CD8-positive, alpha-beta memory T cell (primary cell): ENCODE measurements around the gene AFAP1L2. TPM values are rescaled to one million over a fixed set of nuclear protein-coding genes. Genes with fewer than 3 reads are reported as not detected.

ENCODE experiments used
- CTCF ChIA-PET: fragments of 350-600 bp; sonication (Branson Sonifier 250); formaldehyde crosslinking; loops from one replicate; lab custom pipeline; 2021; ENCODE audit warnings: antibody characterized with exemption; lab: Charles Lee
- POLR2A ChIA-PET: fragments of 350-600 bp; sonication (Branson Sonifier 250); formaldehyde crosslinking; loops from one replicate; lab custom pipeline; 2021; ENCODE audit warnings: antibody characterized with exemption; lab: Charles Lee
- DNase-seq, 5 donors: peaks; one replicate each; pipeline versions ENCODE4 v3.0.0 to v3.0.0-alpha.2; 2020 to 2022; ENCODE audit warnings: mixed read lengths in 1 of 5
- H3K27ac ChIP-seq: one replicate; pipeline ENCODE4 v1.7.0; 2013; ENCODE audit warnings: low read depth, mild to moderate bottlenecking, low read length, moderate library complexity
- H3K27me3 ChIP-seq: 2 replicates; pipeline ENCODE4 v1.7.0; 2013; ENCODE audit warnings: low read length, mild to moderate bottlenecking; ENCODE audit not compliant: insufficient read depth, poor library complexity, severe bottlenecking
- H3K36me3 ChIP-seq: 2 replicates; pipeline ENCODE4 v1.7.0; 2013; ENCODE audit warnings: mild to moderate bottlenecking, low read length, moderate library complexity; ENCODE audit not compliant: insufficient read depth
- H3K4me1 ChIP-seq: 2 replicates; pipeline ENCODE4 v1.7.0; 2013; ENCODE audit warnings: mild to moderate bottlenecking, low read length, moderate library complexity; ENCODE audit not compliant: insufficient read depth
- H3K4me3 ChIP-seq: 2 replicates; pipeline ENCODE4 v1.7.0; 2013; ENCODE audit warnings: mild to moderate bottlenecking, low read length
- H3K9me3 ChIP-seq: 2 replicates; pipeline ENCODE4 v1.7.0; 2013; ENCODE audit warnings: mild to moderate bottlenecking, low read length
- H3K27ac Mint-ChIP-seq, 8 donors: one replicate each; pipeline ENCODE4 v1.8.0; 2020 to 2021; ENCODE audit warnings: mixed read lengths in 8 of 8, mild to moderate bottlenecking in 6 of 8, inconsistent platforms in 3 of 8, moderate library complexity in 3 of 8
- H3K27me3 Mint-ChIP-seq, 2 donors: one replicate each; pipeline ENCODE4 v1.8.0; 2020 to 2021; ENCODE audit warnings: mixed read lengths in 2 of 2, mild to moderate bottlenecking in 1 of 2, moderate library complexity in 1 of 2
- H3K36me3 Mint-ChIP-seq, 3 donors: one replicate each; pipeline ENCODE4 v1.8.0; 2020 to 2021; ENCODE audit warnings: mixed read lengths in 3 of 3, inconsistent platforms in 1 of 3, mild to moderate bottlenecking in 1 of 3
- H3K4me1 Mint-ChIP-seq, 3 donors: one replicate each; pipeline ENCODE4 v1.8.0; 2020 to 2021; ENCODE audit warnings: mixed read lengths in 3 of 3, inconsistent platforms in 1 of 3, mild to moderate bottlenecking in 1 of 3
- H3K4me3 Mint-ChIP-seq, 7 donors: one replicate each; pipeline ENCODE4 v1.8.0; 2020 to 2021; ENCODE audit warnings: mixed read lengths in 7 of 7, mild to moderate bottlenecking in 6 of 7, moderate library complexity in 4 of 7, inconsistent platforms in 2 of 7
- H3K9me3 Mint-ChIP-seq, 5 donors: one replicate each; pipeline ENCODE4 v1.8.0; 2020 to 2022; ENCODE audit warnings: mixed read lengths in 5 of 5, mild to moderate bottlenecking in 3 of 5, moderate library complexity in 2 of 5, inconsistent platforms in 1 of 5
- polyA plus RNA-seq: library from polyadenylated mRNA; unstranded; fragments of 300-500 nt; fragmentation: Illumina TruSeq; gene quantifications from one replicate; pipeline ENCODE4 v1.2.3, GENCODE V29; 2021
- total RNA-seq, 2 experiments: library from RNA; stranded (reverse); gene quantifications; one replicate each; pipeline ENCODE4 v1.2.3, GENCODE V29; 2021

The AFAP1L2 gene
- total and polyA plus RNA-seq, 3 experiments from 2014 or later, result 1.6 to 2.9 (median 2.5) TPM

DNA sequence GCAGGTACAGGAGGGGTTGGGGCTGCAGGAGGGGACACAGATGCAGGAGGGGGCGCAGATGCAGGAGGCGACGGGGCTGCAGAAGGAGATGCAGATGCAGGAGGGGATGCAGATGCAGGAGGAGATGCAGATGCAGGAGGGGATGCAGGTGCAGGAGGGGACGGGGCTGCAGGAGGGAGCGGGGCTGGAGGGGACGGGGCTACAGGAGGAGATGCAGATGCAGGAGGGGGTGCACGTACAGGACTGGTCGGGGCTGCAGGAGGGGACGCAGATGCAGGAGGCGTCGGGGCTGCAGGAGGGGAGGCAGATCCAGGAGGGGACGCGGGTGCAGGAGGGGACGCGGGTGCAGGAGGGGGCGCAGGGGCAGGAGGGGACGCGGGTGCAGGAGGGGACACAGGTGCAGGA lies 98.8 kb downstream of the AFAP1L2 start:
- ChIA-PET CTCF (interaction anchor here (1.6 to 2.4 kb wide), 2 partner anchors 8 to 516 kb away, joined by 7 to 15 read pairs; partner anchors contain the start of gene FHIP2A), POLR2A (no interaction called here)
- Histone ChIP-seq H3K4me3 (no peak overlapping the region), H3K4me1 (peaks cover 6% of the 10 kb centered on the region), H3K27me3 (no peaks in the 10 kb centered on the region), H3K36me3 (no peaks in the 10 kb centered on the region), H3K27ac (no peak overlapping the region), H3K9me3 (no peaks in the 10 kb centered on the region)
- H3K36me3 Mint-ChIP-seq, result peaks cover 0 to 16% (median 0%) of the 10 kb centered on the region in 3 donors
- no peaks in the 10 kb centered on the region for H3K9me3 Mint-ChIP-seq
- no peak for DNase-seq
- H3K4me3 Mint-ChIP-seq, result peak overlapping the region in 5 of 7 donors; percentile 89 to 93 (median 91)
- H3K4me1 Mint-ChIP-seq, result peaks cover 10 to 13% (median 13%) of the 10 kb centered on the region in 3 donors
- no peak overlapping the region for H3K27ac Mint-ChIP-seq
- no peaks in the 10 kb centered on the region for H3K27me3 Mint-ChIP-seq

DNA sequence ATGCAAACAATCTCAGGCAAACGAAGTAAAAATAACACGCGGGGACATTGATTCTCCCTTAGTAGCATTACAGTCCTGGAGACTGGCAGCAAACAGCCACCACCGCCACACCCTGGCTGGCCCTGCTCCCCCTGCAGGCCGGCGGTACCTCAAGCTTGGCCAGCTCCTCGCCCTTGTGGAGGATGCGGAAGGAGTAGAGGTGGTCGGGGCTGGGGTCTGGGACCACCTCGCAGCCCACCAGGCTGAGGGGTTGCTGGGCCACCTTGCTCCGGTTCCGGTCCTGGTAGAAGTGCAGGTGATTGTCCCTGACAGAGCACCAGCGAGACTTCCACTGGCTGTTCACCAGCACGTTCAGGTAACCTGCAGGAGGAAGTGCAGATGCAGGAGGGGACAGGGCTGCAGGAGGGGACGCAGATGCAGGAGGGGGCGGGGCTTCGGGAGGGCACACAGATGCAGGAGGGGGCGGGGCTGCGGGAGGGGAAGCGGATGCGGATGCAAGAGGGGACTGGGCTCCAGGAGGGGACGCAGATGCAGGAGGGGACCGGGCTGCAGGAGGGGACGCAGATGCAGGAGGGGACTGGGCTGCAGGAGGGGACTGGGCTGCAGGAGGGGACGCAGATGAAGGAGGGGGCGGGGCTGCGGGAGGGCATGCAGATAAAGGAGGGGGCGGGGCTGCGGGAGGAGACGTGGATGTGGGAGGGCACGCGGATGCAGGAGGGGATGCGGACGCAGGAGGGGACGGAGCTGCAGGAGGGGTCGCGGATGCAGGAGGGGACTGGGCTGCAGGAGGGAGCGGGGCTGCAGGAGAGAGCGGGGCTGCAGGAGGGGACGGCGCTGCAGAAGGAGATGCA lies 99.5 kb downstream of the AFAP1L2 start:
- CTCF ChIA-PET, result interaction anchor here (0.8 to 3.4 kb wide), 38 partner anchors 7 to 575 kb away, joined by 3 to 25 read pairs (median 5); partner anchors contain the start of genes CCDC186 and FHIP2A
- peak overlapping the region in 7 of 8 donors; percentile 19 to 88 (median 70) for H3K27ac Mint-ChIP-seq
- H3K4me3 ChIP-seq, result peak overlapping the region; percentile 70
- H3K36me3 ChIP-seq, result no peaks in the 10 kb centered on the region
- peaks cover 0 to 23% (median 4%) of the 10 kb centered on the region in 3 donors for H3K36me3 Mint-ChIP-seq
- H3K4me1 Mint-ChIP-seq, result peaks cover 10 to 13% (median 13%) of the 10 kb centered on the region in 3 donors
- no peak overlapping the region for H3K27ac ChIP-seq
- POLR2A ChIA-PET, result no interaction called here
- H3K4me1 ChIP-seq, result peaks cover 6% of the 10 kb centered on the region
- no peaks in the 10 kb centered on the region for H3K27me3 ChIP-seq
- peak overlapping the region; percentile 89 to 95 (median 91) for H3K4me3 Mint-ChIP-seq
- DNase-seq, result peak; percentile 51 to 81 (median 56)
- no peaks in the 10 kb centered on the region for H3K9me3 ChIP-seq
- H3K27me3 Mint-ChIP-seq, result no peaks in the 10 kb centered on the region
- H3K9me3 Mint-ChIP-seq, result no peaks in the 10 kb centered on the region

DNA sequence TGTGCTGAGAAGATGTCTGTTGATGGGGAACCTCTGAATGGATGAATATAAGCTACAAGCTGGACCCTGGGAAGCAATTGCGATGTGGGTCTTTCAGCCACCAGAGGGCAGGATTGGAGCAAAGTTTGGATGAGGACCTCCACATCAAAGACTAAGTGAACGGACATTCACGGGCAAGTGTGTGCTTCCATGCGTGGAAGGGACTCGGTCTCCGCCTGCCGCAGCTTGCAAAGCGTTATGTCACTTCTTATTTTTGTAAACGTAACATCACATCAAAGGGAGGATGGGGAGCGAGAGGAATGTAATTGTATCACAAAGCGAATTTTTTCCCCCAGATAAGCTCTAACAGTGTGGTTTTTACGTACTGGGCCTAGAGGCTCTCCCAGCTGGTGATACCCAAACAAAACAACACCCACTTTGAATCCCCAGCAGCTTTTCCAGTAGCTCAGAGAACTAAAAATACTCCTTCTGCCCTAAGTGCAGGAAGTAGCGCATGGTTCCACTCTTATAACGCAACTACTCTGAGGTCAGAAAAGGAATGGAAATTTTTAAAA lies 100.2 kb downstream of the AFAP1L2 start:
- H3K27ac ChIP-seq, result no peak overlapping the region
- H3K4me3 Mint-ChIP-seq, result peak overlapping the region; percentile 89 to 95 (median 91)
- ChIA-PET CTCF (interaction anchor here (0.8 to 3.4 kb wide), 43 partner anchors 8 to 576 kb away, joined by 3 to 25 read pairs (median 5); partner anchors contain the start of genes CCDC186 and FHIP2A), POLR2A (no interaction called here)
- DNase-seq, result peak; percentile 35 to 71 (median 46)
- peak overlapping the region; percentile 70 for H3K4me3 ChIP-seq
- H3K36me3 Mint-ChIP-seq, result peaks cover 4 to 30% (median 10%) of the 10 kb centered on the region in 3 donors
- H3K27me3 ChIP-seq, result no peaks in the 10 kb centered on the region
- H3K9me3 ChIP-seq, result no peaks in the 10 kb centered on the region
- H3K4me1 Mint-ChIP-seq, result peaks cover 10 to 13% (median 13%) of the 10 kb centered on the region in 3 donors
- no peaks in the 10 kb centered on the region for H3K27me3 Mint-ChIP-seq
- no peaks in the 10 kb centered on the region for H3K9me3 Mint-ChIP-seq
- H3K36me3 ChIP-seq, result no peaks in the 10 kb centered on the region
- peaks cover 6% of the 10 kb centered on the region for H3K4me1 ChIP-seq
- peak overlapping the region in 7 of 8 donors; percentile 48 to 88 (median 70) for H3K27ac Mint-ChIP-seq

DNA sequence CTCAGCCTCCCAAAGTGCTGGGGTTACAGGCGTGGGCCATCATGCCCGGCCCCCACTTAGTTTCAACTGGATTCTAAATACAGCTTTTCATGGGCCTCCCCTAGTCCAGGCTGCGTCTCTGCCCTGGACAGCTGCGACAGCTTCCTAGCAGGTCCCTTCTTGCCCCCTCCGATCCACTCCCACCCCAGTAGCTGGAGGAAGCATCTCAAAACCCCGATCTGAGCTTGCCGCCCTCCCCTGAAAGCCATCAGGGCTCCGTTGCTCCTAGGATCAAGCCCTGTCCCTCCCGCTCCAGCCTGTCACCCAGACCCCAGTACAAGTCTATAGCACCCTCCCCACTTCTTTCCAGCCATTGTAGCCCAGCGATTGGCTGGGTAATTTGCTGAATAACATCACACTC lies 100.7 kb downstream of the AFAP1L2 start:
- no peaks in the 10 kb centered on the region for H3K9me3 Mint-ChIP-seq
- H3K27me3 Mint-ChIP-seq, result no peaks in the 10 kb centered on the region
- peak overlapping the region in 4 of 8 donors; percentile 48 to 88 (median 77) for H3K27ac Mint-ChIP-seq
- peak overlapping the region; percentile 67 to 93 (median 91) for H3K4me3 Mint-ChIP-seq
- Histone ChIP-seq H3K36me3 (no peaks in the 10 kb centered on the region), H3K27me3 (no peaks in the 10 kb centered on the region), H3K4me1 (peaks cover 6% of the 10 kb centered on the region), H3K9me3 (no peaks in the 10 kb centered on the region), H3K27ac (no peak overlapping the region), H3K4me3 (peak overlapping the region; percentile 70)
- no peak for DNase-seq
- peaks cover 10 to 13% (median 13%) of the 10 kb centered on the region in 3 donors for H3K4me1 Mint-ChIP-seq
- H3K36me3 Mint-ChIP-seq, result peaks cover 4 to 35% (median 12%) of the 10 kb centered on the region in 3 donors
- POLR2A ChIA-PET, result no interaction called here
- CTCF ChIA-PET, result interaction anchor here (0.8 to 3.4 kb wide), 36 partner anchors 8 to 576 kb away, joined by 3 to 25 read pairs (median 5); partner anchors contain the start of genes CCDC186 and FHIP2A

DNA sequence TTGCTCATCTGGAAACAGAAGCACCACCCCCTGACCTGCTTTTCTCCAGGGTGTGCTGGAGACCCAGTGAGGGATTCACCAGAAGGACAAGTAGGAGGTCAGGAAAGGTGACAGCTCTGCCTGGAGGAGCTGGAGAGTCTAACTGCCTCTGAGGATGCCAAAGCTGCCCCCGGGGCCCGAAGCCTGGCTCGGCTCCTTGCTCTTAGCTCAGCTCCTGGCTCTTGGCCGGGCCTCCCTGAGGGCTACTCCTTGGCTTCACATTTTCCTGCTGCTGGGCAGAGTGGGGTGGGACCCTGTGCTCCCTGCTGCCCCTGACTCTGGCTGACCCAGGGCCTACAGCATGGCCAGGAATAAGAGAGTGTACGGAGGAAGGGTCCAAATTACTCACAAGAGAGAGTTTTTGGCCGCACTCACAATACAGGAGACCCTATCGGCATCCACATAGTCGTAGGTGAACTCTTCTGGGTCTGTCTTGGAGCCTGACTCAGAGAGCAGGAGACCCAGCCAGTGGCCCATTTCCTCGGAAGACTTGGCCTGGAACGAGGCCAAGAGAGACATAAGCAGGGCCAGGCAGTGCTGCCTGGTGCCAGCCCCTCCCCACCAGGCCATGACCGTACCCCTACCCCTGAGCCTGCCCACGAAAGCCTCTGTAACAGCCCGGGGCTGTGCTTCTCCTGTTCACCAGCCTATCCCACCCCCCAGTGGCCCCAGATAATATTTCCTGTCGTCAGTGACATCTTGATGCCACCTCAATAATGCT lies 102.2 kb downstream of the AFAP1L2 start:
- H3K9me3 ChIP-seq, result no peaks in the 10 kb centered on the region
- H3K9me3 Mint-ChIP-seq, result peaks cover 0 to 3% (median 2%) of the 10 kb centered on the region in 5 donors
- H3K36me3 Mint-ChIP-seq, result peaks cover 9 to 46% (median 16%) of the 10 kb centered on the region in 3 donors
- H3K27me3 ChIP-seq, result no peaks in the 10 kb centered on the region
- H3K27ac ChIP-seq, result no peak overlapping the region
- POLR2A ChIA-PET, result no interaction called here
- H3K4me3 ChIP-seq, result no peak overlapping the region
- no peak for DNase-seq
- H3K4me1 Mint-ChIP-seq, result peaks cover 10 to 13% (median 12%) of the 10 kb centered on the region in 3 donors
- H3K27ac Mint-ChIP-seq, result peak overlapping the region in 1 of 8 donors; percentile 38
- H3K4me3 Mint-ChIP-seq, result peak overlapping the region in 1 of 7 donors; percentile 43
- CTCF ChIA-PET, result interaction anchor here (1.7 to 3.4 kb wide), 5 partner anchors 8 to 484 kb away, joined by 5 to 25 read pairs (median 18); no protein-coding TSS in a partner anchor
- H3K36me3 ChIP-seq, result no peaks in the 10 kb centered on the region
- H3K27me3 Mint-ChIP-seq, result no peaks in the 10 kb centered on the region
- peaks cover 6% of the 10 kb centered on the region for H3K4me1 ChIP-seq

DNA sequence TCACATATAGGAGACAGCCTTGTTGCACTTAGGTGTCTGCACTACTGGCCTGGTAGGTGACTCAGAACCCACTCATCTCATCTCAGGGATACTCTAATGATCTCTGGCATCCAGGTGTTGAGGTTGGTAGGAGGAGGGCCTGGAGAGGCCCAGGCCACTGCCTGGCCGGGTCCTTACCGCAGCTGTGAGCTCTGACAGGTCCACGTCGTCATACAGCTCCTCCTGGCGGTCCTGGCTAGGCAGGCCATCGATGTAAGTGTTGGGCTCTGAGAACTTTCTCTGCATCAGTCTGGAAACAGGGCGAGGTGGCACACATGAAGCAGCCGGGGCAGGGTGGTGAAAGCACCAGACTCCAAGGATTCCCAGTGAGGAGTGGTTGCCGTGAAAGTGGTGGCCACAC lies 103.1 kb downstream of the AFAP1L2 start:
- peaks cover 6% of the 10 kb centered on the region for H3K4me1 ChIP-seq
- POLR2A ChIA-PET, result no interaction called here
- CTCF ChIA-PET, result no interaction called here
- Mint-ChIP-seq H3K4me1 (peaks cover 10 to 13% (median 12%) of the 10 kb centered on the region in 3 donors), H3K27me3 (no peaks in the 10 kb centered on the region), H3K4me3 (peak overlapping the region in 1 of 7 donors; percentile 27), H3K27ac (no peak overlapping the region), H3K36me3 (peaks cover 15 to 54% (median 22%) of the 10 kb centered on the region in 3 donors), H3K9me3 (peaks cover 0 to 8% (median 4%) of the 10 kb centered on the region in 5 donors)
- H3K27ac ChIP-seq, result no peak overlapping the region
- peaks cover 5% of the 10 kb centered on the region for H3K36me3 ChIP-seq
- DNase-seq, result no peak
- H3K27me3 ChIP-seq, result no peaks in the 10 kb centered on the region
- no peaks in the 10 kb centered on the region for H3K9me3 ChIP-seq
- no peak overlapping the region for H3K4me3 ChIP-seq

DNA sequence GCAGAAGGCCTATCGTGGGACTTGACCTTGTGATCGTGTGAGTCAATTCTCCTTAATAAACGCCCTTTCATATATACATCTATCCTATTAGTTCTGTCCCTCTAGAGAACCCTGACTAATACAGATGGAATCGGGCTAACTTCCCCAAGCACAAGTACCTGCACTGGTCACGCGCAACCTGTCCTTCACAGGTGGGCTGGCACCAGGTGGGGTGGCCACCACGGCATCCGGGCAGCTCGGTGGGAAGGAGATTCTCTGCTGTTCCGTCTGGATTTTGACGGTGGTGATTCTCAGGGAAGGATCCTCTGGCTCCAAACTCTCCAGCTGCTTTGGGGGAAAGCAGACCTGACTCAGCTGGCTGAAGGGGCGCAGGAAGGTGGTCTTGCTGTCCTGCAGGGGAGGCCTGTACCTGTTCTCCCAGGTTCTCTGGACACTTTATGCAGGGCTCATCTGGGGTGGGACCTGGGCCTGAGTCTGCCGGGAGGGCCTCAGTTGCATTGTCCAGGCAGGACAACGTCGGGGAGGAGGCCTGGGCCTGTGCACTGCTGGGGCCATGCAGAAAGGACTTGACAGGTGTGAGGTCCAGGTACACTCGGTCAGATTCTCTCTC lies 104.2 kb downstream of the AFAP1L2 start:
- Mint-ChIP-seq H3K27ac (no peak overlapping the region), H3K36me3 (peaks cover 25 to 64% (median 33%) of the 10 kb centered on the region in 3 donors), H3K27me3 (no peaks in the 10 kb centered on the region), H3K4me1 (peaks cover 10 to 13% (median 12%) of the 10 kb centered on the region in 3 donors), H3K9me3 (peaks cover 8 to 18% (median 12%) of the 10 kb centered on the region in 5 donors), H3K4me3 (peak overlapping the region in 1 of 7 donors; percentile 27)
- peaks cover 7% of the 10 kb centered on the region for H3K9me3 ChIP-seq
- ChIA-PET POLR2A (no interaction called here), CTCF (no interaction called here)
- H3K27ac ChIP-seq, result no peak overlapping the region
- DNase-seq, result no peak
- H3K4me1 ChIP-seq, result peaks cover 6% of the 10 kb centered on the region
- H3K36me3 ChIP-seq, result peaks cover 8% of the 10 kb centered on the region
- H3K4me3 ChIP-seq, result no peak overlapping the region
- no peaks in the 10 kb centered on the region for H3K27me3 ChIP-seq
